Measurements from ENCODE around the gene SHISA5.

- TF ChIP-seq POLR2AphosphoS5 (IDR thresholded peaks at IDR 0.05; ENCODE audit: borderline replicate concordance, low read depth, low read length), result no peak
- TF ChIP-seq EZH2 (IDR thresholded peaks at IDR 0.05), result no peak
- no peak for TF ChIP-seq FOXP2 (optimal IDR thresholded peaks at IDR 0.05; ENCODE audit: control extremely low read depth, extremely low read length, insufficient read depth)
These were observed 1.2 kb downstream of the SHISA5 start for GRCh38 chr3:48502728-48503168.

Data from SK-N-MC (cell line).